Esophagus squamous epithelium (tissue), 4 donors: ENCODE measurements around the gene FOXP1.

Experiments used
- CTCF ChIP-seq, 6 experiments: fragments of 450-650 bp in 4 of 6; fragments of 200-600 bp in 2 of 6; sonication (generic) in 2 of 6; IDR thresholded peaks; one replicate each; pipeline ENCODE4 v1.5.1; 2016 to 2019; ENCODE audit warnings: antibody characterized with exemption in 6 of 6, mild to moderate bottlenecking in 4 of 6, moderate library complexity in 4 of 6
- POLR2A ChIP-seq, 4 donors: fragments of 450-650 bp; IDR thresholded peaks; one replicate each; pipeline ENCODE4 v1.6.1; 2017; ENCODE audit warnings: antibody characterized with exemption in 4 of 4, mild to moderate bottlenecking in 4 of 4, moderate library complexity in 3 of 4

GRCh38 chr3:71294919-71295318, 288.6 kb downstream of the FOXP1 start:
- TF ChIP-seq CTCF (IDR thresholded peaks at IDR 0.05) = no peak
- no peak for TF ChIP-seq POLR2A (IDR thresholded peaks at IDR 0.05)
